HG03025 (cell line): Measurements from ENCODE around the gene MANBA.

Experiments
- ATAC-seq: cut with Tn5 transposase; IDR thresholded peaks from one replicate; pipeline ENCODE4 v1.9.1; 2021; ENCODE audit warnings: mild to moderate bottlenecking, moderate library complexity; ENCODE audit not compliant: unreplicated experiment, low FRiP score

Gene MANBA

DNA sequence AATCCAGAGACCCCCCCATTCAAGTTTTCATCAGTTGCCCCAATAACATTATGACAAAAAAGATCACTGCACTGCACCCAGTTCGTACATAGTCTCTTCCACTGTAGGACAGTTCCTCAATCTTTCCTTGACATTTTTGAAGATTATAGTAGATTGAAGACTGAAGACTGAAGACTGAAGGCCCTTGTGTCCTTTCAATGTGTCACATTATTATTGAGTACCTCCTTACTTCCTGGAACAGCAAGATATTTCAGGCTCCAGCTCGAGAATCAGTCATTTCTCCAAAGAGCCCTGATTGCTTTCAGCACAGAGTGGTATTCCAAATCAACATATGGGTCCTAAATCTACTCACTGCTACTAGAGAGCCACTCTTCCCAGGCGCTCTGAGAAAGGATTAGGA, 75.0 kb downstream of the MANBA start:
- ATAC-seq, result no peak

DNA sequence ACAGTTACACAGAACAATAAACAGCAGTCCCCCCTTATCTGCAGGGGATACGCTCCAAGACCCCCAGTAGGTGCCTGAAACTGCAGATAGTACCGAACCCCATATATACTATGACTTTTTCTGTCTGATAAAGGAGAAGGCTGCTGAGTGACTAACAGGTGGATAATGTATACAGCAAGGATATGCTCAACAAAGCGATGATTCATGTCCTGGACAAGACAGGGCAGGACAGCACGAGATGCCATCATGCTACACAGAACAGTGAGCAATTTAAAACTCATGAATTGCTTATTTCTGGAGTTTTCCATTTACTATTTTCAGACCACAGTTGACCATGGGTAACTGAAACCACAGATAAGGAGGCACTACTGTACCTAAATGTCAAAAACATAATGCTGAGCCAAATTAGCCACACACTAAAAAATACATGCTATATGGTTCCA, 76.1 kb downstream of the MANBA start:
- ATAC-seq, result peak; percentile 18

DNA sequence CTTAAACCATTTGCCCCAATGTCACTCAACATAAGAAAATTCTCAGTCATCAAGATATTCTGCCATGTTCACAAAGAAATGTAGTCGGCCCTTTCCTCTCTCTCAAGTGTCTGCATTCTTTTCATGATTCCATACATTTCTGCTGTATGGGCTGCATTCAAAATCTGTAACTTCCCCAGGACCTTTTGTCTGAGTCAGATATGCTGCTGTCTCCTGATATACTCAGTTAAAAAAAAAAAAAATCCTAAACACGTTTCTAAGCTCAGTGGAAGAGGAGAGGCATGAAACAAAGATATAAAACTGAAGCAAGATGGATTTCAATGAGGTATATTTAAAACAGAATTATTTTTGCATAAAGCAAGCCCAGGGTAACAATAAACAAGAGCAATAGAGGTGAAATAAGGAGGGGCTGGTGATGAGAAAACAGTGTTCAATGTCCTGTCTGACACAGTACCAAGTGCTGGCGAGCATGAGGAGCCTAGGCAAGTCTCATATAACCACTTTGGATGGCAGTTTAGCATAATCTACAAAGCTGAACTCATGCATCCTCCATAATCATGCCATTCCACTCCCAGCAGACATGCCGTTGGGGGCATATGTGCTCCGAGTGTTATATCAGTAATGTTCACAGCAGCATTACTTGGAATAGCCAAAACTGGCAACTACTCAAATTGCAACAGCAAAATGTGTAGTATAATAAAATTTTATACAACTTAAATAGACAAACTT, 76.7 kb downstream of the MANBA start:
- no peak for ATAC-seq

DNA sequence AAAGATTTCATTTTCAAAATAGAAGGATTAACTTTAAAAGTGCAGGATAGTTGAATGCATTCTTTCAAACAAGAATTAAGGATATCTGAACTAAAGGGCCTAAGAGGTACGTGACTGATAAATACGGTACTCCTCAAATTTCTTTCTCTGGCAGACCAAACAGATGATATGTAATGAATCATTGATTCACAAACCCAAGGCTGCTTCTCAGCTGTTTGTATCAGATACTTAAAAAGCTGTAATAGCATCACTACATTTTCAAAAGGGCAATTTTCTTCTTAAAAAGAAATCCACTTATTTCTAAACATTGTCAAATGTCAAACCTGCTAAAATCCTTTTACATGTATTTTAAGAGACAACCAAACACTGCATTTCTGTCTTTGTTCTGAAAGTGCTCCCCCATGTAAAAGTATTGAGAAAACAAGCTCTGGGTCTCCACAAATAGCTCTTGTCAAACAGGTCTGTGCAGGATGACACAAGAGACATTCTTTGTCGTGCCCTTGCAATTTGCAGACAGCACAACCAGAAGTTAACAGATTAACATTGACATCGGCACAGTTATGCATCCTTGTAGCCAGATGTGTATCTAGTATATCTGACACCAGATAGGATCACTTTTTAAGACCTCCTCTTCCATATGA, 82.0 kb downstream of the MANBA start:
- ATAC-seq, result no peak

DNA sequence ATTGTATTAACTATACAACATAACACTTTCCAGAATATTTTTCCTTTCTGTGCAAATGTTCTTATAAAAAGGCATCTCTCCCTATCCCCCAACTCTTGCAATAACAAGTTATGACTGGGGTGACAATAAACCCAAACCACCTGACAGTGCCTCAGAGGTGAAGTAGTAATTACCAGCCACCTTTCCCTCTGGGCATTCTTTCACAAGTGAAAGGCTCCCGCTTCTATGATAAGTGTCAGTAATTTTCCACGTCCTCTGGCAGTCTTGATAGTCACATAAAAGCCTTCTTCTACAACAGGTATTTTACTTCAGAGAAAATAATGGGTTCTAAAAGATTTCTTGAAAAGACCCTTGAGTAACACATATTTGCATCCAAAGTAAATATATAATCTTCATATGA, 82.7 kb downstream of the MANBA start:
- no peak for ATAC-seq

DNA sequence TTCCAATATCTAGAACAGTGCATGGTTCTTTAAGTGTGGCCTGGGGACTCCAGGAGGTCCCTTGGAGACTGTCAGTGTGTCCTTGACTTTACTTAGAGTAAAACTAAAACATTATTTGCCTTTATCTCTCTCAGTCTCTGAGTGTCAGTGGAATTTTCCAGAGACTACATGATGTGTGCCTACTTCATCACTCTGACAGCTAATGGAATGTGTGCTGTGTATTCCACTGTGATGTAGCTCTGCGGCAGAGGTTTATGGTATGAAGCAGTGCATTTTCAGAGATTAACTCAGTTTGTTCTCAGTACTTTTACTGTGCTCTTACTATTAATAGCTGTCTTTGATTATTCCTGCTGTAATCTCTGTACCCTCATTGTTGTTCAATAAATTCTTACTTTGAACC, 85.6 kb downstream of the MANBA start:
- no peak for ATAC-seq

DNA sequence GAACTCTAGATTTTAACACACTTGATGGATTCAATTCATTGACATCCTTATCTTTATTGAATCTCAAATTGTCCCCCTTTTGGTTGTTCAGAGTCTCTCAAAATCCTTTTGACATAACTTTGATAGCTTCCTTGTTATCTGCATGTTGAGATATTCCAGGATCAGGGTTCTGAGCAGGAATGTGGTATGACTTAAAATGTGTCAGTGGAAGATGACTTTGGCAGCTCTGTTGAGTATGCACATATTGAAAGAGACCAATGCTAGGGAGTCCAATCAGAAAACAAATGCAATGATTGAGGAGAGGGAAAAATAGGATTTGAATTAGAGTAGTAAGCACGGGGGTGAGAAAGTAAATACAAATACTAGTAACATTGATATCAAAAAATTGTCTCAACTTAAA, 93.8 kb downstream of the MANBA start:
- ATAC-seq, result no peak

DNA sequence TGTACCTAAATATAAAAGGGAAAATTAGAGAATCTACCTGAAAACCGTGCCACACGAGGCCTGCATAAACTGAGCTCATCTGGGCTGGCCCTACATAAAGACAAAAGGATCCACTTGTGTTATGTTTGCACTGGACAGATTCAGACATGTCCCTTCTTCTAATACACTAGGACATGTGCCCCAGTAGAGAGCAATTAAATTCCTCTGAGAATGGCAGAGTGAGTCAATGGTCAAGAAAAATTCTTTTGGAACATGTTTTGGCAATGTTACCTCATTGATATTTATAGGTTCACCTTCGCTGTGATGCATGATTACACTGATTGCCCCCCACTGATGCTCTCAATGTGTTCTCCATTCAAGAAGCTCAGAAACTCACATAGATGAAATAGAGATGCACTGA, 95.2 kb downstream of the MANBA start:
- no peak for ATAC-seq

DNA sequence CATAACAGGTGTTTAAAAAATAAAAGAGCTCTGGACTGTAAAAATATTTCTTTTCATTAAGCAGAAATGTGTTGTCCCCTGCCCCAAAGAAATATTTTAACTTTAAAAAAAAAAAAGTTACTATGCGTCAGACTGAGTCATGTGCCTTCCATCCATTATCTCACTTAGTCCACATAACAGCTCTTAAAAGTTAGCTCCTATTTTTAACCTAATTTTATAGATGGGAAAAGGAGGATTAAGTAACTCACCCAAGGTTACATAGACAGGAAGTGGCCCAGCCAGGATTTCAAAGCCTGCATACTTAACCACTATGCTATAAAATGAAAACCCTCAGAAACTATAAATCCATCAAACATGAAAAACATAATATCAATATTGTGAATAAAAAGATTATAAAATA, 97.7 kb downstream of the MANBA start:
- no peak for ATAC-seq

DNA sequence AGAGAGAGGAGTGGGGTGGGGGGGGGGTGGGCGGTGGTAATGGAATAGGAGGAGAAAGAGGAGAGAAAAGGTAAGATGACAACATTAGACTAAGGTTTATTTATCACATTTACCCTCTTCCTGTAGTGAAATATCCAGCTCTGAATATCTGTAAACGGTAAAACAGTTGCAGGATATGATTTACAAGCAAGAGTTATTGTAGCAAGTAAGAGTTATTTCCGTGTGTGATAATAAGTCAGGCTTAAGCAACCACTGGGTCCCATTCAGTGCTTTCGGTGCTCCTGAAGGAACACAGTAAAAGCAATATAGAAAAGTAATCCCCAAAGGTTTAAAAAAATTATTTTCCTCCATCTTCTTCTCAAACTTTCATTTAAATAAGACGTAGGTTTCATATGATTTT, 103.6 kb downstream of the MANBA start:
- ATAC-seq, result no peak

DNA sequence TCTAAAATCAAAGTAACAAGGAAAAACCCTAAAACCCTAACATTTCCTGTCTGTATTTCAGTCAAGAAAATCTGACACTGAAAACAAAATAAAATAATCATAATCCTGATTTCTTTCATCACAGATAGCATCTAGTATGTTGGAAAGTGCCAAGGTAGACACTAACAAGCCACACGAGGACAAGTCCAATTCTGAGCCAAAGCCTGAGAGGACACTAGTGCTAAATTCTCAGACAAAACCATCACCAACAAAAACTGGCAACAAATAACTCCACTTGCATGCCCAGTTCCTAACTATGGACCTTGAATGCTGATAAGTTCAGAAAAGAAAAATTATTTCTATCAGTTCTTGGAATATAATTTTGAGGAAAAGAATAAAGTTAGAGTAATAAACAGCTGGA, 113.7 kb downstream of the MANBA start:
- no peak for ATAC-seq

DNA sequence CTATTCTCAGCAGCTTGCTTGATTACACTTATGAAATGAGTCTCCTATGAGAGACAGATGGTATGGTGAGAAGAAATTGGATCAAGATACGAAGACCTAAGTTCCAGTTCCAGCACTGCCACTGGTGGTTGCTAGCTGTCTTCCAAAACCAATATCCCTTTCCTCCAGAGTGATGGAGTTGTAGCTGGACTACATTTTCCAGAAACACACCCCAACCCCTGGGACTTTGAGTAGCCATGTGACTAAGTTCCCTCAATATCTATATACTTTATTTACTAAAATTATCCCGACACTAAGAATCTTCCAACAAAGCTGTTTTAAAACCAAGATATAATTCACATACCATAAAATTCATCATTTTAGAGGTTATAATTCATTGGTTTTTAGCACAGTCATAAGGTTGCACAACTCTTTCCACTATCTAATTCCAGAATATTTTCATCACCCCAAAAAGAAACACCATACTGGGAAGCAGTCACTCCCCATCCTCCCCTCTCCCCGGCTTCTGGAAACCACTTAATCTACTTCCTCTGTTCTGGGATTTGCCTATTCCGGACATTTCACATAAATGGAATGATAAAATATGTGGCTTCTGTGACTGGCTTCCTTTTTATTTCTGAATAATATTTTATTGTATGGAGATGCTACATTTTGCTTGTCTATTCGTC, 118.0 kb downstream of the MANBA start:
- no peak for ATAC-seq

DNA sequence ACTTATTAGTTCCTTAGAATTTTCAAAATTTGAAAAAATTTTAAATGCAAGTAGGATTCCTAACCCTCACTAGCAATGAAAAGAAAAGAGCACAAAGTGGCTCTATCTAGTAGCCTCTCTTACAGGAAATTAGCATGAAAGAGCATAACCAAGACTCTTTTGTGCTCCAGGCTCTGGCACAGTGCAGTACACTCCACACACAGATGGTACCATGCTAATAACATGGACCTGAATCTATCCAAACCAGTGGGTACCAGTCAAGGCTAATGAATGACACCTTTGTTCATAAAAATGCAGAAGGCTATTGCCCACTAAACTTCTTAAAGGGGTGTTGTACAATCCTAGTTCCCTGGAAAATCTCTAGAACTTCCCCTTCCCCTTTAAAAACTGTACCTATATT, 119.0 kb downstream of the MANBA start:
- no peak for ATAC-seq

DNA sequence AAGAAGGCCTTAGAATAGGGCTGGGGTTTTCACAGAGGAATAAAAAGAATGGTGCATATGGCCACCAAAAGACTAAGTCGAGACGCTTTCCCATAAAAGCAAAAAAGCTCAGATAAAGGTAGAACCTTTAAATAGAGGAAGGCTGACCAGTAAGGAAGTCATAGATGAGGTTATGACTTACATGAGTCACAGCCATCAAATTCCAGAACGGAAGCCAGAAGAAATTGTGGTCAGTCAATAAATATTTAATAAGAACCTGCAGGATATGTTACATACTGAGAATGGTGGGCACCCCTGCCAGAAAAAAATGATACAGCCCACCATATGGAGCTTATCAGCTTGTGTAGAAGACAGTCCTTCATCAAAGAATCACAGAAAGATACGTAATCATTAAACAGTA, 120.1 kb downstream of the MANBA start:
- ATAC-seq, result no peak

DNA sequence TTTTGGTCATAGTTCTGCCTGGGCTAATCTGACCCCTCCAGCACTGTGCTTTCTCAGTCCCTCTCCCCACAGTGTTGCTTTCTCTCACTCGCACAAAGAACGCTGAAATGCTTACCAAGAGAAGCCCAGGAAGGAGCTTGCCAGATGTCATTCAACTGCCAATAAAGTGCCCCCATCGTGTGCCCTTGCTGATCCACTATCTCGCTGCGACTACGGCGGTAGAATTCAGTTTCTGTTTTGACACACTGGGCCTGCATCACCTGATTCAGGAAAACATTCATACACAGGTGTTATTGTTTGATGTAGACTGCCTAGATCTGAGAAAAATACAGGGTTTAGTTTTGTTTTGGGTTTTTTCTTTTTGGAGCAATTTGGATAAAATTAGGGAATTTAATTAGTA, 121.2 kb downstream of the MANBA start:
- no peak for ATAC-seq

DNA sequence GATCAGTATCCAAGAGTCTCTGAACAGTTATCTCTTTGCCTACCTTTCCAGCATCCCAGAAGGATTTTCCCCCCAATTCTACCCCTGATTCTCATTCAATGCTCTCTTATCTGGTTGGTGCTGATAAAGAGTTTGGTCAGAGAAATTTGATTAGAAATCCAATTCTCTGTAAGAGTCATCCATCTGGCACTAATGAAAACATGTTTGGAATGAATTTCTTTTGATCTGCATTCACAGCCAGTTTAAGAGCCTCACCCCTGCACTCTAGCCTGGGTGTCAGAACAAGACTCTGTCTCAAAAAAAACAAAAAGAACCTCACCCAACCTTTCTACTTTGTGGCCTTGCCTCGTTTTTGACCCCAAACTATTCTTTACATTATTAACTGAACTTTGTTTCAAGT, 122.1 kb downstream of the MANBA start:
- no peak for ATAC-seq

DNA sequence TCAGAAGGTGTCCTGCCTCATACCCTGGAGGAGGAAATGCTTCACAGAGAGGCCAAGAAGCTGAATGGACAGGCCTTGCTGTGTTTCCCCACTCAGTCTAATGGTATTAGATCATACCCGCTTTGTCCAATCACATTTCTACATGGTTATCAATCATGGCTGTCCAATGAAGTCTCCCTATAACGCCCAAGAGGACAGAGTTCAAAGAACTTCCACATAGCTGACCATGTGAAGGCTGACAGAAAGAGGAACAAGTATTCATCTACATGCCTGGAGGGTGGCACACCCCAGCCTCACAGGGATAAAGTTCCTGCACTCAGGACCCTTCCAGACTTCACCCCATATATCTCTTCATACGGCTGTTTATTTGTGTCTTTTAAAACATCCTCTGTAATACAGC, 123.4 kb downstream of the MANBA start:
- no peak for ATAC-seq

DNA sequence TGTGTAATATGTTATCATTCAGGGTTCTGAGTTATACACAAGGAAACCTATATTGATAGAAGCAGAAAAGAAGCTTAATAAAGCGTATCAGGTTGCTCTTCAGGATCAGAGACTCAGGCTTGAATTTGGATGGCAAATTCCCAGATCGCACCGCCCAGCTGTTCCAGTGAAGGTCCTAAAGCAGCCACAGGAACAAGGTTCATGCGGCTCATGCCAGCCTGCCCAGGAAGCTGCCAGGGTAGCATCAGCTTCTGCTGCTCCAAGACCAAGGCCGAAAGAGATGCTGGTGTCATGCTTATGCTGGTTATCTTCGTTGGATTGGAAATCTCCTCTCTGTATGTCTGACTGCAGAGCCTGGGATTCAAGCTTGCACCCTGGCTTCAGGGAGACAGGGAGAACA, 127.7 kb downstream of the MANBA start:
- no peak for ATAC-seq

DNA sequence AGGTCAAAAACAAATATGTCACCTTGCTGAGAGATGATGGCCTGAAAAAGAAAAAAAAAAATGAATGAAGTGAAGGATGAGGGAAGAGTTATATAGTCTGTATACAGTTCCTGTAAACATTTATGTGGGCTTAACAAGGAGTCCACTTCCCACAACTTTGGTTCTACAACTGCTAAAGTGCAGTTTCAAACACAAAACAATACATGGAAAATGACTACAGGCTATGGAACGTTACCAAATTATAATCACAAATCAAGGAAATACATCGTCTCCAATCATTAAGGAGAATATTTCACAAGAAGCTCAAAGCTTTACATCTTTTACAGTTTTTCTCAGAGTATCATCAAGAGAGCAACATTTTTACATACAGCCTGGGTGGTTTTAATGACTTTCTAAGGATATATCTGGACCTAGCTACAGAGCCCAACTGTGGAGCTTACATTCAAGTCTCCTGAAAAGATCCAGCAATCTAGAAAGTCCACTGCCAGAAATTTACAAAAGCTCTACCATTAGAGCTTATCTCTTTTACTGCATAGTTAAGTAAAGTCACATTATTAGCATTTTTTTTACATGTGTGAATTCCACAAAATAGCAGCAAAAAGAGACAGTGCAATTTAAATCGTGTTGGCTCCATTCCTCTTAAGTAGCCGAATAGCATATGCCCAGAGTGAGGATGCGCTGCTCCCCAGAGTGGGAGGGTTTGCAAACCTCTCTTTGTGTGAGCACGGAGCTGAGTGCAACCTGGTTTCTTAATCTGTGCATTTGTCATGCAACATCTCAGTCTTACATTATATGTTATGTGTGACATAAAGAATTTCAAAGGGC, 128.3 kb downstream of the MANBA start:
- no peak for ATAC-seq

DNA sequence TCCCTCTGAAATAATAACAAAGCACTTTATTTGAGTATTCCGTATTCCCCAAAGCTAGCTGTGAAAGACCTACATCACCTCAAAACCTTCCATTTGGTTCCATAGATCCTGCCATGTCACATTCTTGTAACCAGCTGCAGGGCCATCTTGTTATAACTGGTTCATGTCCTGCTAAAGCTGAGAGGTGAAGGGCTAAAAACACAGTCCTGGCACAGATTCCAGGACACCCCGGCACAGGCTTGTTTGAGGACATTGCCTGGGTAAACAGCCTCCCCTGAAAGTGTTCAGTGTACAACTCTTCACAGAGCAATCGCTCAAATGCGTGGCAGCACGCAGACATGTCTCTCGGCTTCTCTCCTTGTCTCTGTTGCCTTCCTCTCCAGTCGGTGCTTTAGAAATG, 129.2 kb downstream of the MANBA start:
- no peak for ATAC-seq

DNA sequence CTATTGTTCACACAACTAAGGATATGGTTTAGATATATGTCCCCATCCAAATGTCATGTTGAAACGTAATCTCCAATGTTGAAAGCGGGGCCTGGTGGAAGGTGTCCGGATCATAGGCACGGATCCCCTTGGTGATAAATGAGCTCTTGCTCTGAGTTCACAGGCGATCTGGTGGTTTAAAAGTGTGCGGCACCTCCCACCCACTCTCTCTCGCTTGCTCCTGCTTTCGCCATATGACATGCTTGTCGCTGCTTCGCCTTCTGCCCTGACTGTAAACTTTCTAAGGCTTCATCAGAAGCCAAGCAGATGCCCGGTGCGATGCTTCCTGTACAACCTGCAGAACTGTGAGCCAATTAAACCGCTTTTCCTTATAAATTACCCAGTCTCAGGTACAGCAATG, 131.1 kb downstream of the MANBA start:
- no peak for ATAC-seq
